ENCODE results near the gene EPB42.
A peak's percentile ranks its signal among the peaks of the same experiment; 100 is the strongest.
"Not testable (repeated sequence)": the region's sequence is repeated elsewhere in the genome, so short reads cannot be mapped to it uniquely, and the experiment has no call there.

Gene EPB42

DNA sequence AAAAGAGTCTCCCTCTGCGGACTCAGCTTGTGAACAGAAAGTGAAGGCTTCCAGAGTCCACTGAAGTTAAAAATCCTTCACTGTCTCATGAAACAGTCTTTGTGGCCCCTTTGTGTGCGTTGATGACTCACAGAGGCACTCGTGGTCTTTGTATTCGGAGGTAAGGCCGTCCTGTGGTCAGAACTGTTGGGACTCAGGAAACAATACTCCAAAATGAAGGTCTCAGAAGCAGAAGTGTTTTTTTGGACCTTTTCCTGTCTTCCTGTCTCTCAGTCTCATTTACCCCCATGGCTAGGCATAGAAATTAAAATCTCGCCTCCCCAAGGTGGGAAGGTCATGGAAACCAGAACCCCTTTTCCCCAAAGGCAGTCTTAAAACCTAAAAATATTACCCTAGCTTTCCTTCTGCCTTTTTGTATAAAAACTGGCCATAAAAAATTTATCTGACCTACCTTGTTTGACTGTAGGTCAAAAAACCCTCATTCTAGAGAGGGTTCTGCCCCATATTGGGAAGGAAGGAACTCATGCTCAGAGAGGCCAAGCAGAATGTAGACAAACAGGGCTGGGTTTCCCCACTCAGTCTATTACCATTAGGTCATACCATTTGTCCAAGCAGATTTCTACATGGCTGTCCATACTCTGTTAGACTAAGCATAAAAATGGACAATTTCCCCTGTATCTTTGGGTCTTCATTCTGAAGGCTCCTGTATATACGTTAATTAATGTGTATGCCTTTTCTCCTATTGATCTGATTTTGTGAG, 19.1 kb upstream of the EPB42 start:
- no peak for DNase-seq

DNA sequence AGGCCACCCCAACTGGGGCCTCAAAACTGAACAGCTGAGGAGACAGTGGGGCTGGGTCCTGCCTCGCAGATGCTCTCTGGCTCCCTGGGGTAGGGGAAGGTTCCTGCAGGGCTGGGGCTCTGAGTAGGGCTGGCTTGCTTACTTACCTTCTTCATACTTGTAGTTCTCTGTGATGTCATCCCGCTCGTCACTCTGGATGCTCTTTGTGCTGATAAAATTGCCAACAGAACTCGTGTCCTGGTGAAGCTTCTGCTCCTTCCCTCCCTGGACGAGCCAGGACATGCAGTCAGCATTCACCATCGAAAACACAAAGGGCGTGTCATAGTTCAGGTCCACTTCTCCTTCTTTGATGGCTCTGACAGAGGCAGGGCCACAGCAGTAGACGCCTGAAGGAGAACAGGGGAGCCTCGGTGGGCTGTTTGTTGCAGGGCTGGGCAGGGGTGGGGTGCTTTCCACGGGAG, 17.9 kb upstream of the EPB42 start:
- no peak for DNase-seq

DNA sequence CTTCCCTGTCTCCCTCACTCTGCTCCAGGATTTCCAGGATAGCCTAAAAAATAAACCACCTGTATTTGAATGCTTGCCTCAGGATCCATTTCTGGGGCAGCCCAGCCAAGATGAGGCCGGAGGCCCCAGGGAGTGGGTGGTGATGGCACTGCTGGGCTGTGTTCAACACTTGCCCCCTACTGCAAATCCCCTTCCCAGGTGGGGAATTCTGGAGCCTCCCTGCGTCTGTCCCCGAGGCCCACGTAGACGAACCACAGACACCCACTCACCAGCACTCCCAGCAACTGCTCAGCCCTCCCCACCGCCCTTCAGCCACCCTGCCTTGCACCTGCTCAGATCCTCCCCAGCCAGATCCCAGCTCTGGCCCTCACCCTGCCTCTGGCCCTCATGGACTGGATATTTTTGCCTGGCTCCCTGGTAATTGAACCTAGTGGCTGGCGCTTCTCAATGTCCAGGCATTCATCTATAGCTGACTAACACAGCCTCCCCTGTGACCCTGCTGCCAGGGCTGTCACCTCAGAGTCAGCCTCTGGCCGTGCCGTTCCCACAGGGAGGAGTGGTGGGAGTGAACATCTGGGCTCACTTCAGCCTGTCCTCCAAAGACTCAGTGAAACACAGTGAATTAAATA, 17.1 kb upstream of the EPB42 start:
- no peak for DNase-seq

DNA sequence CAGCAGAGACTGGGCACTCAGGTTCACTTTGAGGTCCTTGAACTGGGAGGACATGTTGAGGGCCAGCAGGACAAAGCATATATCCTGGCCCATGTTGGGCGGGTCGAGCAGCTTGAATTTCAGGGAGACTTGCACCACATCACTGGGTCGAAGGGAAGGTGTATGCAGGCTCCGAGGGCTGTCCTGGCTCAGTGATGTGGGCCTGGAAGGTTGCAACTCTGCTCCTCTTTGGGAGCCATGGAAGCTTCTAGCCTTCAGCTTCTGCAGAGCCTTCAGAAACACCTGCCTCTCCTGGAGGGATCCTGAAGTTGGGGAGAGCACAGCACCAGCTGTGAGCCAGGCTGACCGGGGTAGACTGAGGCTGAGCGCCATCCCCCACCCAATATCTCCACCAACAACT, 14.7 kb upstream of the EPB42 start:
- no peak for DNase-seq

GRCh38 chr15:43232289-43232874, 11.6 kb upstream of the EPB42 start:
- no peak for DNase-seq

DNA sequence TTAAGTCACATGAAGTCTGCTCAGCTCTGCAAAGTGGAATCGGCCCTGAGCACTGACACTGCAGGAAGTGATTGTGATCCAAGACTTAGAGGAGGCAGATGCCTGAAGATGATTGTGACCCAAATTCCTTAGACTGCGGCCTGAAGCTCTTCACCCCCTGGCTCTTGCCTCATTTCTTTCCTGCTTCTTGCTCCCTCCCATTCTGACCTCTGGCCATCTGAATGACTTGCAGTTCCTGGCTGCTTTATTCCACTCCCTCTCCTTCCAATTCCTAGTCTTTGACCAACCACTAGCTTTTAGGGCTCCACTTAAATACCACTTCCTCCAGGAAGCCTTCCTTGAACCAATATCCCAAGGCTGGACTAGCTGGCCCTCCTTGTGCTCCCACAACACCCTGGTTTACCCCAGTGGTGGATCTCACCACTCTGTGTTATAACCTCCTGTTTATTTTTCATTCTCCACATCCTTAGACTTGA, 9.9 kb upstream of the EPB42 start:
- no peak for DNase-seq

- DNase-seq, result no peak
Measured at GRCh38 chr15:43229977-43230376, 9.2 kb upstream of the EPB42 start.

DNA sequence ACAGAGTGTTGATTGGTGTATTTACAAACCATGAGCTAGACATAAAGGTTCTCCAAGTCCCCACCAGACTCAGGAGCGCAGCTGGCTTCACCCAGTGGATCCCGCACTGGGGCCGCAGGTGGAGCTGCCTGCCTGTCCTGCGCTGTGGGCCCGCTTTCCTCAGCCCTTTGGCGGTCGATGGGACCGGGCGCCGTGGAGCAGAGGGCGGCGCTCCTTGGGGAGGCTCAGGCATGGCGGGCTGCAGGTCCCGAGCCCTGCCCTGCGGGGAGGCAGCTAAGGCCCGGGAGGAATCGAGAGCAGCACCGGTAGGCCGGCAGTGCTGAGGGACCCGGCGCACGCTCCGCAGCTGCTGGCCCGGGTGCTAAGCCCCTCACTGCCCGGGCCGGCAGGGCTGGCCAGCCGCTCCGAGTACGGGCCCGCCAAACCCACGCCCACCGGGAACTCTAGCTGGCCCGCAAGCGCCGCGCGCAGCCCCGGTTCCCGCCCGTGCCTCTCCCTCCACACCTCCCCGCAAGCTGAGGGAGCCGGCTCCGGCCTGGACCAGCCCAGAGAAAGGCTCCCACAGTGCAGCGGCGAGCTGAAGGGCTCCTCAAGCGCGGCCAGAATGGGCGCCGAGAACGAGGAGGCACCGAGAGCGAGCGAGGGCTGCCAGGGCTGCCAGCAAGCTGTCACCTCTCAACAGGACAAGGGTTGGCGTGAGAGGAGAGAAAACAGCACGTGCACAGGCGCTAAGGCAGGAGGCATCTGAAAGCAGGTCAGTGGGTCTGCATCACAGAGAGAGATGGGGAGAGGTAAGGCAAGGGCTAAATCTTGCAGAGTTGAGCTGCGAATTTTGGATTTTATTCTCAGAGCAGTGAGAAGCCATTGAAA, 5.9 kb upstream of the EPB42 start:
- DNase-seq, result no peak

DNA sequence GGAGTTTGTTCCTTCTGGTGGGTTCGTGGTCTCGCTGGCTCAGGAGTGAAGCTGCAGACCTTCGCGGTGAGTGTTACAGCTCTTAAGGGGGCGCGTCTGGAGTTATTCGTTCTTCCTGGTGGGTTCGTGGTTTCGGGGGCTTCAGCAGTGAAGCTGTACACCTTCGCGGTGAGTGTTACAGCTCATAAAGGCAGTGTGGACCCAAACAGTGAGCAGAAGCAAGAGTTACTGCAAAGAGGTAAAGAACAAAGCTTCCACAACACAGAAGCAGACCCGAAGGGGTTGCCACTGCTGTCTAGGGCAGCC, 5.1 kb upstream of the EPB42 start:
- not testable (repeated sequence) for DNase-seq

DNA sequence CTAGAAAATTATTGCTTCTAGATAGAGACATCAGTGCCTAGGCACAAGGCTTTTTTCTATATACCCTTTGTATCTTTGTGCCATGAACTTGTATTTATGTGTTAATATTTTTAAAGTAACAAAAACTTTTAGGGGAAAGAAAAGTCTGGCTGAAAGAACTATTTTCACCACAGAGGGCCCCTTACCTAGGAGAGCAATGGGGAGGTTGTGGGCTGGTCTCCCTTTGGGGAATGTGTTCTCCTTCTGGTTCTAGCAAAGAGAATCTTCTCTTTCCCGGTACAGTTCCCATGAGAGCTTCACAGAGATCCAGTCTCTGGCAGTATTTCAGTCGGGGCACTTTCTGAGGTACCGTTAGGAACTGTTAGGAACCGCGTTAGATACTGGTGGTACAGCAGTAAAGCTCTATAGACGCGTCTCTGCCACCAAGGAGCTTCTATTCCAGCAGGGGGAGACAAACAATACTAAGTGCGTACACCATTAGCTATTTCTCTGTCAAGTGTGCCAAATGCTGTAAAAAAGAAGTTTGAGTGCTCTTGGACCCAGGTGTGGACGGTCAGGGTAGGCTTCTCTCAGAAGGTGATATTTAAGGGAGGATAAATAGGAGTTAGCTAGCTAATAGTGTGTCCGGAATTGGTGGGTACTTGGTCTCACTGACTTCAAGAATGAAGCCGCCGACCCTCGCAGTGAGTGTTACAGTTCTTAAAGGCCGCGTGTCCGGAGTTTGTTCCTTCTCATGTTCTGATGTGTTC, 4.6 kb upstream of the EPB42 start:
- peak in 1 of 2 experiments; percentile 36 for DNase-seq

- DNase-seq, result no peak
Measured at GRCh38 chr15:43221422-43221821, 604 bp upstream of the EPB42 start.

GRCh38 chr15:43219929-43220928, 589 bp downstream of the EPB42 start:
- DNase-seq, result no peak

GRCh38 chr15:43218908-43219706, 1.7 kb downstream of the EPB42 start:
- DNase-seq, result no peak

DNA sequence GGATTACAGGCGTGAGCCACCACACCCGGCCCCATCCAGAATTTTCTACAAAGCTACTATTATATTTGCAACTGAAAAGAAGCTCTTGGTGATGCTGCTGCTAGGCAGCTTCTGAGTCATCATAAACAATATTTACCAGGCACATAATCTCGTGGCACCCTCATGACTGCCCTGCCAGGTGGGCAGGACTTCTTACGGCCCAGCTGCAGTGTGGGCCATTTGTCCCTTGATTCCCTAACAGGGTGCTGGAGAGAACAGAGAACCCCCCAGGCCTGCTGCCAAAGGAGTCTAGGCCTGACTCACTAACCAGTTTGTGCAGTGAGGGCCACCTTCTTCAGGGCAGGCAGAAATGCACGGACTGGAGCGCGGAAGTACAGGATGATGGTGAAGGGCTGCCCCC, 4.9 kb downstream of the EPB42 start:
- no peak for DNase-seq

GRCh38 chr15:43214592-43215295, 6.1 kb downstream of the EPB42 start:
- no peak for DNase-seq

DNA sequence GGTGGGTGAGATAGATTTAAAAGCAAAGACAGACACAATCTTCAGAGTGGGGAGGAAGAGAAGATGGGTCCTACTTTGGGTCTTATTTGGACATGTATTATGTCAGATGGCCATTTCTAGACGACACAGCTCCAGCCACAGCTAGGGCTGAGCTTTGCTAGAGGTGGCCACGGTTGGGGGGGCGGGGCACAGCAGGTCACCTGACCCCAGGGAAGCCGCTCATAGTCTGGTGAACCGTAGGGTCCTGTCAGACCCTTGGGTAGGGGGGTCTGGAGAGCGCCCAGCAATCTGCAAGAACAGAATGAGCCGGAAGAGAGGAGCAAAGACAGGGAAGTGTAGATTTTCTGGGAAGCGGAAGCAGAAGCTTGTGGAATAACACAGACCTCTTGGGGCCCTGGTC, 6.6 kb downstream of the EPB42 start:
- no peak for DNase-seq

- no peak for DNase-seq
Measured at GRCh38 chr15:43213466-43213865, 7.4 kb downstream of the EPB42 start.

DNA sequence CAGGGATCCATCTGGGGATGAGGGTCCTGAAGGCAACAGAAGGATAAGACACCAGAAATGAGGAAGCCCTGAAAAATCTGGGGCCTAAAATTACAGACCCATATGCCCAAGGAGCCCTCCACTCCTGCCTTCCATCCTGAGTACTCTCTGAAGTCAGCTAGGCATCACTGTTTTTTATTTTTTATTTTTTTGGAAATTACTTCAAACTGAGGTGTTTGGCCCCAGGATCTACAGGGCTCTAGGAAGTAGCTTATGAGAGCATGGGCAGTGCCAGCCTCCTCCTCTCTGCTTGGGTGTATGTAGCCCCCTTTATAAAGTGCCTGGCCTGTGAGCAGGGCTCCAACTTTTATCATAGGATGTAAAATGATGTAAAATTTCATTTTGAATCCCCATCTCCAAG, 7.9 kb downstream of the EPB42 start:
- no peak for DNase-seq

DNA sequence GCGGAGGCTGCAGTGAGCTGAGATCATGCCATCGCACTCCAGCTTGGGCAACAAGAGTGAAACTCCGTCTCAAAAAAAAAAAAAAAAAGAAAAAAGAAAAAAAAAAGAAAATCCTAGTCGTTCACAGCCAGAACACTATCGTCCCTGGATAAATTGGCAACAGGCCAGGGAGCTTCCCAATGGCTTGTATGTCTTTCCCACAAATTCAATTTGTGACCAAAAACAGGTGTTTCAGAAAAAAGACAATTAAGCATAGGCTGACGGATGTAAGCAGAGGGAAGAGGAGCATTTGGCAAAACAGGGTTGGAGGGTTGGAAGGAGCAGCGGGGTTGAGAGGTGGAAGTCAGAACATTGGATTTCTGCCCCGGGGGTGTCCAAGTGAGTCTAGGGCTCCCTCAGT, 8.5 kb downstream of the EPB42 start:
- no peak for DNase-seq

Measured in NCI-H1930 (cell line).